CD8-positive, alpha-beta memory T cell (primary cell): ENCODE measurements around the gene PPFIBP2. TPM values are rescaled to one million over a fixed set of nuclear protein-coding genes. Genes with fewer than 3 reads are reported as not detected.

Source experiments
- CTCF ChIA-PET: fragments of 350-600 bp; sonication (Branson Sonifier 250); formaldehyde crosslinking; loops from one replicate; lab custom pipeline; 2021; ENCODE audit warnings: antibody characterized with exemption; lab: Charles Lee
- POLR2A ChIA-PET: fragments of 350-600 bp; sonication (Branson Sonifier 250); formaldehyde crosslinking; loops from one replicate; lab custom pipeline; 2021; ENCODE audit warnings: antibody characterized with exemption; lab: Charles Lee
- DNase-seq, 5 donors: peaks; one replicate each; pipeline versions ENCODE4 v3.0.0 to v3.0.0-alpha.2; 2020 to 2022; ENCODE audit warnings: mixed read lengths in 1 of 5
- H3K27ac ChIP-seq: one replicate; pipeline ENCODE4 v1.7.0; 2013; ENCODE audit warnings: low read depth, mild to moderate bottlenecking, low read length, moderate library complexity
- H3K27me3 ChIP-seq: 2 replicates; pipeline ENCODE4 v1.7.0; 2013; ENCODE audit warnings: low read length, mild to moderate bottlenecking; ENCODE audit not compliant: insufficient read depth, poor library complexity, severe bottlenecking
- H3K36me3 ChIP-seq: 2 replicates; pipeline ENCODE4 v1.7.0; 2013; ENCODE audit warnings: mild to moderate bottlenecking, low read length, moderate library complexity; ENCODE audit not compliant: insufficient read depth
- H3K4me1 ChIP-seq: 2 replicates; pipeline ENCODE4 v1.7.0; 2013; ENCODE audit warnings: mild to moderate bottlenecking, low read length, moderate library complexity; ENCODE audit not compliant: insufficient read depth
- H3K4me3 ChIP-seq: 2 replicates; pipeline ENCODE4 v1.7.0; 2013; ENCODE audit warnings: mild to moderate bottlenecking, low read length
- H3K9me3 ChIP-seq: 2 replicates; pipeline ENCODE4 v1.7.0; 2013; ENCODE audit warnings: mild to moderate bottlenecking, low read length
- H3K27ac Mint-ChIP-seq, 8 donors: one replicate each; pipeline ENCODE4 v1.8.0; 2020 to 2021; ENCODE audit warnings: mixed read lengths in 8 of 8, mild to moderate bottlenecking in 6 of 8, inconsistent platforms in 3 of 8, moderate library complexity in 3 of 8
- H3K27me3 Mint-ChIP-seq, 2 donors: one replicate each; pipeline ENCODE4 v1.8.0; 2020 to 2021; ENCODE audit warnings: mixed read lengths in 2 of 2, mild to moderate bottlenecking in 1 of 2, moderate library complexity in 1 of 2
- H3K36me3 Mint-ChIP-seq, 3 donors: one replicate each; pipeline ENCODE4 v1.8.0; 2020 to 2021; ENCODE audit warnings: mixed read lengths in 3 of 3, inconsistent platforms in 1 of 3, mild to moderate bottlenecking in 1 of 3
- H3K4me1 Mint-ChIP-seq, 3 donors: one replicate each; pipeline ENCODE4 v1.8.0; 2020 to 2021; ENCODE audit warnings: mixed read lengths in 3 of 3, inconsistent platforms in 1 of 3, mild to moderate bottlenecking in 1 of 3
- H3K4me3 Mint-ChIP-seq, 7 donors: one replicate each; pipeline ENCODE4 v1.8.0; 2020 to 2021; ENCODE audit warnings: mixed read lengths in 7 of 7, mild to moderate bottlenecking in 6 of 7, moderate library complexity in 4 of 7, inconsistent platforms in 2 of 7
- H3K9me3 Mint-ChIP-seq, 5 donors: one replicate each; pipeline ENCODE4 v1.8.0; 2020 to 2022; ENCODE audit warnings: mixed read lengths in 5 of 5, mild to moderate bottlenecking in 3 of 5, moderate library complexity in 2 of 5, inconsistent platforms in 1 of 5
- polyA plus RNA-seq: library from polyadenylated mRNA; unstranded; fragments of 300-500 nt; fragmentation: Illumina TruSeq; gene quantifications from one replicate; pipeline ENCODE4 v1.2.3, GENCODE V29; 2021
- total RNA-seq, 2 experiments: library from RNA; stranded (reverse); gene quantifications; one replicate each; pipeline ENCODE4 v1.2.3, GENCODE V29; 2021

Gene PPFIBP2
- total and polyA plus RNA-seq, 3 experiments from 2014 or later: 3.9 to 6.8 (median 4.4) TPM

DNA sequence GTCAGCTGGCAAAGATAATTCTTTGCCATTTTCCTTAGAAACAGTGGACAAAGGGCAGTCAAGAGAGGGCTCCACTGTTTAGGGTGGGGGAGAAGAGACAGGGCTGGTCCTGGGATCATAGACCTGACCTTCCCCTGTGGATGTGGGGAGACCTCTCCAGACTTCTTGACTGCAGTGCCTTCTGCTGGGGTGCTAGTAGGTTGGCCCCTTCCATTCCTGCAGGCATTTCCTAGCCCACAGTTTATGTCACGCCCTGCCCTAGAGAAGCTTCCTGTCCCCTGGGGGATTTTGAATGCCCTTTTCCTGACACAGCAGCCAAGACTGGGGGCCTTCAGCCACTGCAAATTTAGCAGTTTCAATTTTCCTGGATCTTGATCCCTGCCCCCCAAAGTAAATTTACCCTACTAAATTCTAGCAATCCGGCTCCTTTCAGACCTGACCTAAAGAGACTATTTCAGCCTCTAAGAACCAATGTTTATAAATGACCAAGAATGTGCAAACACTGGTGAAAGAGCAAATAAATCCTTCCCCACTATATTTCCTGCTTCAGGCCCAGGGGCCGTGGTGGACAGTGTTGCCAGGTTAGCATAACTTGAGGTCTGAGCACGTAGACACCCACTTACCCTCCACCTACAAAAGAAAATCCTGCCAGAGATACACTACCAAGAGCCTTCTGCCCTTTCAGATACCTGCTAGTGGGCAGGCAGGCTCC is 58.4 kb downstream of the PPFIBP2 start:
- no peak for DNase-seq
- no peak overlapping the region for H3K4me3 Mint-ChIP-seq
- no peak overlapping the region for H3K27ac ChIP-seq
- ChIA-PET CTCF (interaction anchor here (1.0 to 1.9 kb wide), 4 partner anchors 14 to 123 kb away, joined by 3 to 9 read pairs (median 4); partner anchors contain the start of gene PPFIBP2), POLR2A (no interaction called here)
- no peak overlapping the region for H3K4me3 ChIP-seq
- H3K27me3 ChIP-seq: peaks cover under 1% of the 10 kb centered on the region
- peaks cover 15% of the 10 kb centered on the region for H3K4me1 ChIP-seq
- H3K9me3 ChIP-seq: no peaks in the 10 kb centered on the region
- peaks cover 0 to 1% (median 0%) of the 10 kb centered on the region in 5 donors for H3K9me3 Mint-ChIP-seq
- no peaks in the 10 kb centered on the region for H3K36me3 ChIP-seq
- peaks cover 16 to 24% (median 17%) of the 10 kb centered on the region in 3 donors for H3K4me1 Mint-ChIP-seq
- H3K27me3 Mint-ChIP-seq: peaks cover 12 to 13% of the 10 kb centered on the region in 2 donors
- peak overlapping the region in 1 of 8 donors; percentile 54 for H3K27ac Mint-ChIP-seq
- peaks cover 2 to 20% (median 11%) of the 10 kb centered on the region in 3 donors for H3K36me3 Mint-ChIP-seq

DNA sequence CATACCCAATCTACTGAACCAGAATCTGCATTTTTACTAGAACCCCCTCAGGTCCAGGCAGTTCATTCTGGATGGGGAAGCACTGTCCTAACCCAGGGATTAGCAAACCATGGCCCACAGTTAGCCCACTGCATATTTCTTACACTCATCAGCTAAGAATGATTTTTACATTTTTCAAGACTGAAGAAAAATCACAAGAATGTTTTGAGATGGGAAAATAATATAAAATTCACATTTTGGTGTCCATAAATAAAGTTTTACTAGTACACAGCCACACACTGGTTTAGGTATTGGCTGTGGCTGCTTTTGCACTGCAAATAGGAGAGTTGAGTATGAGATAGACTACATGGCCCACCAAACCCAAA is 59.4 kb downstream of the PPFIBP2 start:
- peaks cover 25% of the 10 kb centered on the region for H3K4me1 ChIP-seq
- H3K36me3 ChIP-seq: no peaks in the 10 kb centered on the region
- H3K27me3 ChIP-seq: peaks cover 6% of the 10 kb centered on the region
- Mint-ChIP-seq H3K9me3 (peaks cover 0 to 1% (median 0%) of the 10 kb centered on the region in 5 donors), H3K27me3 (peaks cover 13 to 15% of the 10 kb centered on the region in 2 donors), H3K4me1 (peaks cover 26 to 34% (median 27%) of the 10 kb centered on the region in 3 donors), H3K27ac (no peak overlapping the region), H3K36me3 (peaks cover under 1 to 12% (median 5%) of the 10 kb centered on the region in 3 donors), H3K4me3 (no peak overlapping the region)
- POLR2A ChIA-PET: no interaction called here
- DNase-seq: no peak
- no peak overlapping the region for H3K27ac ChIP-seq
- H3K4me3 ChIP-seq: no peak overlapping the region
- CTCF ChIA-PET: no interaction called here
- H3K9me3 ChIP-seq: no peaks in the 10 kb centered on the region

DNA sequence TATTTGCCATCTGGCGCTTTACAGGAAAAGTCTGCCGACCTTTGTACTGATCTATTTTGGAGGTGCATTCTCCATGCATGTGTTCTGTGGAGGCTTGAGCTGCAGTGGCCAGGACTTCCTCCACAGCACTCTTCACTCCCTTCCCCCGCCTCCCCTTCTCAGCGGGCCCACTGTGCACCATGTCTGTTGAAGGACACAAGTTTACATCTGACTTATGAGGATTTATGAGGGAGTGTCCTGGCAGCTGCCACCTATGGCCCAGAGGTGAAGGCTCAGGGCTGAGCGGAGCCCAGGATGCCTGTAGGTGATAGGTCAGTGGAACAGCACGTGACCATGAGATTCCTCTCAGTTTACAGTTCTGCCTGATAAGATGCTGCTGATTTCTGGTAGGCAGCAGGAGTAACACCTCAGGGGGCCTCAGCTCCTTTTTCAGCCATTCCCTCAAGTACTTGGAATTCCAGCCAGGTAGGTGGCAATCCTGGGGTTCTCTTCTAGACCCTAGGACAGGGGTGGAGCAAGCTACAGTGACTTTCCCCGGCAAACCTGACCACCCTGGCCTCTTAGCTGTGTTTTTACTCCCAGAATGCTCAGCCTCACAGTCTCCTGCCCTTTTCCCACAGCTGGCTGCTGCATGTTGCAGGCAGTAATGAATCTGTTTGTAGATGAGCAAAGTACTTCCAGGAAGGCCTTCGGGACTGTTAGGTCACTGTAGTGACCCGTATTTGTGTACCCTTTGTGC is 59.9 kb downstream of the PPFIBP2 start:
- Histone ChIP-seq H3K4me1 (peaks cover 29% of the 10 kb centered on the region), H3K27me3 (peaks cover 6% of the 10 kb centered on the region), H3K36me3 (no peaks in the 10 kb centered on the region), H3K27ac (no peak overlapping the region), H3K4me3 (no peak overlapping the region), H3K9me3 (no peaks in the 10 kb centered on the region)
- CTCF ChIA-PET: no interaction called here
- peaks cover 0 to 7% (median 4%) of the 10 kb centered on the region in 3 donors for H3K36me3 Mint-ChIP-seq
- H3K27me3 Mint-ChIP-seq: peaks cover 13 to 15% of the 10 kb centered on the region in 2 donors
- H3K4me3 Mint-ChIP-seq: no peak overlapping the region
- POLR2A ChIA-PET: no interaction called here
- H3K4me1 Mint-ChIP-seq: peaks cover 31 to 39% (median 33%) of the 10 kb centered on the region in 3 donors
- H3K27ac Mint-ChIP-seq: no peak overlapping the region
- H3K9me3 Mint-ChIP-seq: peaks cover 0 to 1% (median 0%) of the 10 kb centered on the region in 5 donors
- DNase-seq: no peak

DNA sequence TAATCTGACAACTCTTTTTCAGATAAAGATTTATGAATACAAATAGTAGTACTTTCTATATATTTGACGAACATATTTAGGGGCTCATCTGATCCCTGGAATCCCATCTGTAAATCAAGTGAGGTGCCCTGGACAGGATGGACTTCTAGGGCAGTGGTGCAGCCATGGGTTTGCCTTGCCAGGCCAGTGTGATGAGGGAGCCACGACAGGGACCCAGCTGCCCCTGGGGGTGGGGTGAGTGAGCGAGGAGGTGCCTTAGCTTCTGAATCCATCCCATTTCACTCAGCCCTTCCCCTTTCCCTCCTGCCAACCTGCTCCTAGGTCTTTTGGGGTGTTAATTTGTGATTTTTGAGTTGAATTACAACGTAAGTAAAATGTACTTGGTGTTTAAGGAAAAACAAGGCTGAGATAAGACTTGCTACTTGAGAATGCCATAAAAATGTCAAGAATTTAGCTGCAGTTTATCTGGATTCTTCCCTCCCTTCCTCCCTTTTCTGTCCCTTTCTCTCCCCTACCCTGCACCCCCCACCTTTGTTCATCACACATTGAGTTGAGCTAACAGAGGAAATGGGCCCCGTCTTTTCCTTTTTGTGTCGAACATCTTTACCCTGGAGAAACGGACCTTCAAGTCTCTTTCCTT is 60.8 kb downstream of the PPFIBP2 start:
- peaks cover 0 to 1% (median 0%) of the 10 kb centered on the region in 5 donors for H3K9me3 Mint-ChIP-seq
- H3K27ac Mint-ChIP-seq: no peak overlapping the region
- H3K4me3 Mint-ChIP-seq: no peak overlapping the region
- H3K9me3 ChIP-seq: no peaks in the 10 kb centered on the region
- peaks cover 0 to 2% (median under 1%) of the 10 kb centered on the region in 3 donors for H3K36me3 Mint-ChIP-seq
- H3K27ac ChIP-seq: no peak overlapping the region
- DNase-seq: no peak
- no peak overlapping the region for H3K4me3 ChIP-seq
- no peaks in the 10 kb centered on the region for H3K36me3 ChIP-seq
- CTCF ChIA-PET: no interaction called here
- POLR2A ChIA-PET: no interaction called here
- peaks cover 13 to 15% of the 10 kb centered on the region in 2 donors for H3K27me3 Mint-ChIP-seq
- peaks cover 6% of the 10 kb centered on the region for H3K27me3 ChIP-seq
- H3K4me1 ChIP-seq: peaks cover 29% of the 10 kb centered on the region
- H3K4me1 Mint-ChIP-seq: peaks cover 33 to 40% (median 34%) of the 10 kb centered on the region in 3 donors

DNA sequence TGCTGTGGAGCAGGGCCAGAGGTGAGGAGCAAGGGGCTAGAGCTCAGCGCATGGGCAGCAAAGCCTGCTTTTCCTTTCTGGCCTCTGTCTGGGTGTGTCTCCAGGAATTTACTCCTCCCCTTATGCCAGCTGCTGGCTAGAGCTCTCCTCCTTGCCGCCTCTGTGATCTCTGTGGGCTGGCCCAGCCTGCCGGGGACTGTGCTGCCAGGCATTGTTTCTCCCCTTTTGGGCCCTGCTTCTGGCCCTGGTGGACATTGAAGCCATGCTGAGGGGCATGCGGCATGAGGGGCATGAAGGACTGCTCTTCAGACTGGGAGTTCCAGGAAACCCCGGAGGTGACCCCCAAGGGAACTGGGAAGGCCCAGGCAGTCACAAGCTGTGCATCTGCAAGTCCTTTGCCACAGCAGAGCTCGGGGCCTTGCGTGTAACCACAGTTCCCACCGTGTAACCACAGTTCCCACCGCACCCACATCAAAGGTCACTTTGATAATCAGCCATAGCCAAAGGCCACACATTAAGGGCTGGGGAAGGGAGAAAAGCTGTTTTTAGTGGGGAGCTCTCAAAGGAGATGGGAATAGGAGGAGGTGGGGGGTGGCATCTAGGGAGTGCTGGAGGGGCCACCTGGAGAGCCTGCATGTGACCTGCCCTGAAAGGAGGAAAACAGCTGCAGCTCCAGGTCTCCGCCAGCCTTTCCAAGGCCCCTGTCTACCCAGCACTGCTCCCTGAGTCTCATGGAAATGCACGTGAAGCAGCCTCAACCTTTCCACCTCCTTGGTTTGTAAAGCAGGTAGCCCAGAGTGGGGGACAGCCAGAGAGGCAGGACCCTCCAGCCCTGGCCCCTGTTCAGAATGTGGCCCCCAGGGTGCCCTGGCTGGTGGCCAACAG is 62.3 kb downstream of the PPFIBP2 start:
- Histone ChIP-seq H3K27ac (no peak overlapping the region), H3K4me1 (peaks cover 29% of the 10 kb centered on the region), H3K9me3 (no peaks in the 10 kb centered on the region), H3K4me3 (no peak overlapping the region), H3K36me3 (no peaks in the 10 kb centered on the region), H3K27me3 (peaks cover 6% of the 10 kb centered on the region)
- Mint-ChIP-seq H3K9me3 (no peaks in the 10 kb centered on the region), H3K27ac (no peak overlapping the region), H3K27me3 (peaks cover 13 to 17% of the 10 kb centered on the region in 2 donors), H3K4me1 (peaks cover 33 to 40% (median 34%) of the 10 kb centered on the region in 3 donors), H3K36me3 (peaks cover 0 to 2% (median 0%) of the 10 kb centered on the region in 3 donors), H3K4me3 (peak overlapping the region in 1 of 7 donors; percentile 72)
- POLR2A ChIA-PET: no interaction called here
- peak in 1 of 5 donors; percentile 21 for DNase-seq
- CTCF ChIA-PET: no interaction called here

DNA sequence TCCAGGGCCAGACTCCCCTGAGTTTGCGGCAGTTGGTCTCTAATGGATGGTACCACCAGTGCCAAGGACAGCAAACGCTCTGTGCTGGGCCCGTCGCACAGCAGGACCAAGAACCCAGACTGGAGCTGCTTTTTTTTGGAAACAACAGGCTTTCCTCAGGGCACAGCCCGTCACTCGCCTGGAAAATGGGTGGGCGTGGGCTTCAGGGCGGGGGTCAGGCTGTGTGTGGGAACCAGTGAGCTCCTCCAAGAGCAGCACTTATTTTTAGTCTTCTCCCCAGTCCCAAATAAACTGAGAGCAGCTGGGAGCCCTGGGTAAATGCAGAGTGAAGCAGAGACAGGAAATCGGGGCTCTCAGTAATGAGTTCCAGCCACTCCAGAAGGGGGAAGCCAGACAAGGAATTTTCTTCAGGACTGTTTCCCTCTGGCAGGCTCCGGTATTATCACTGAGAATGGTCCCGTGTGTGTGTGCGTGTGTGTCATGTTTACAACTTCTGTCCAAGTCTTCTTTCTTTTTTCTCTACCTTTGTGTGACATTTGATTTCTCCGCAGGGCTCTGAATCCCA is 63.0 kb downstream of the PPFIBP2 start:
- Histone ChIP-seq H3K36me3 (no peaks in the 10 kb centered on the region), H3K4me3 (no peak overlapping the region), H3K4me1 (peaks cover 29% of the 10 kb centered on the region), H3K27me3 (peaks cover 6% of the 10 kb centered on the region), H3K27ac (no peak overlapping the region), H3K9me3 (no peaks in the 10 kb centered on the region)
- no peaks in the 10 kb centered on the region for H3K9me3 Mint-ChIP-seq
- no peak for DNase-seq
- peaks cover 13 to 17% of the 10 kb centered on the region in 2 donors for H3K27me3 Mint-ChIP-seq
- H3K27ac Mint-ChIP-seq: peak overlapping the region in 1 of 8 donors; percentile 21
- ChIA-PET POLR2A (no interaction called here), CTCF (no interaction called here)
- peaks cover 33 to 38% (median 34%) of the 10 kb centered on the region in 3 donors for H3K4me1 Mint-ChIP-seq
- peak overlapping the region in 4 of 7 donors; percentile 18 to 72 (median 42) for H3K4me3 Mint-ChIP-seq
- H3K36me3 Mint-ChIP-seq: peaks cover 0 to 2% (median 0%) of the 10 kb centered on the region in 3 donors
